T-cell (primary cell): Measurements from ENCODE around the gene BUD23. TPM values are rescaled to one million over a fixed set of nuclear protein-coding genes. Genes with fewer than 3 reads are reported as not detected.

Source experiments
- ATAC-seq, 4 experiments: fragments of 200-7000 bp in 3 of 4; fragments of 150-1000 bp in 1 of 4; cut with Tn5 transposase; replicated peaks in 1 of 4; 1 replicate in 3 of 4; 2 replicates in 1 of 4; pipeline ENCODE4 v1.10.0; 2021; ENCODE audit warnings: moderate library complexity in 3 of 4, mild to moderate bottlenecking in 2 of 4, moderate number of reproducible peaks in 1 of 4
- CTCF ChIA-PET, 2 donors: fragments of 300-600 bp; sonication (Branson Sonifier 250); formaldehyde crosslinking; loops; one replicate each; lab custom pipeline; 2022; ENCODE audit warnings: antibody characterized with exemption in 2 of 2; lab: Charles Lee
- POLR2A ChIA-PET, 2 donors: fragments of 300-600 bp; sonication (Branson Sonifier 250); formaldehyde crosslinking; loops; one replicate each; lab custom pipeline; 2022; ENCODE audit warnings: antibody characterized with exemption in 2 of 2; lab: Charles Lee
- DNase-seq, 35 experiments: peaks; one replicate each; pipeline versions ENCODE4 v3.0.0 to v3.0.0-alpha.2; 2013 to 2023
- H3K27ac ChIP-seq: one replicate; pipeline ENCODE4 v1.5.1; 2013; ENCODE audit warnings: low read length
- H3K27me3 ChIP-seq, 2 experiments: replicated peaks in 1 of 2; 1 replicate in 1 of 2; 2 replicates in 1 of 2; pipeline versions ENCODE4 v1.6.1 to v1.7.0; 2013; ENCODE audit warnings: low read length in 1 of 2, mixed read lengths in 1 of 2; ENCODE audit not compliant: control insufficient read depth in 2 of 2, insufficient read depth in 2 of 2; ENCODE audit errors: extremely low read depth in 1 of 2
- H3K36me3 ChIP-seq, 2 donors: 1 replicate in 1 of 2; 2 replicates in 1 of 2; pipeline versions ENCODE4 v1.6.1 to v1.7.0; 2013; ENCODE audit warnings: low read length in 1 of 2; ENCODE audit not compliant: control insufficient read depth in 2 of 2, insufficient read depth in 1 of 2; ENCODE audit errors: extremely low read depth in 1 of 2
- H3K4me1 ChIP-seq, 2 experiments: 1 replicate in 1 of 2; 2 replicates in 1 of 2; pipeline versions ENCODE4 v1.6.1 to v1.7.0; 2013; ENCODE audit warnings: low read length in 2 of 2, mixed read lengths in 1 of 2; ENCODE audit not compliant: insufficient read depth in 2 of 2, control insufficient read depth in 1 of 2; ENCODE audit errors: extremely low read depth in 1 of 2
- H3K4me3 ChIP-seq, 2 donors: 1 replicate in 1 of 2; 2 replicates in 1 of 2; pipeline versions ENCODE4 v1.5.1 to v1.7.0; 2013; ENCODE audit warnings: mild to moderate bottlenecking in 2 of 2, low read length in 1 of 2, moderate library complexity in 1 of 2; ENCODE audit not compliant: control insufficient read depth in 1 of 2; ENCODE audit errors: extremely low read depth in 1 of 2
- H3K9me3 ChIP-seq: 2 replicates; pipeline ENCODE4 v1.7.0; 2013
- H3K27ac Mint-ChIP-seq, 2 donors: one replicate each; pipeline ENCODE4 v1.8.0; 2020 to 2021; ENCODE audit warnings: mild to moderate bottlenecking in 2 of 2, mixed read lengths in 2 of 2
- H3K27me3 Mint-ChIP-seq, 2 donors: one replicate each; pipeline ENCODE4 v1.8.0; 2021 to 2022; ENCODE audit warnings: mixed read lengths in 2 of 2
- H3K36me3 Mint-ChIP-seq: one replicate; pipeline ENCODE4 v1.8.0; 2021; ENCODE audit warnings: mixed read lengths
- H3K4me1 Mint-ChIP-seq, 3 donors: one replicate each; pipeline ENCODE4 v1.8.0; 2020 to 2022; ENCODE audit warnings: mixed read lengths in 3 of 3, mild to moderate bottlenecking in 1 of 3
- H3K4me3 Mint-ChIP-seq, 3 donors: one replicate each; pipeline ENCODE4 v1.8.0; 2020 to 2022; ENCODE audit warnings: mild to moderate bottlenecking in 3 of 3, mixed read lengths in 3 of 3, moderate library complexity in 3 of 3
- H3K9me3 Mint-ChIP-seq, 3 donors: one replicate each; pipeline ENCODE4 v1.8.0; 2020 to 2022; ENCODE audit warnings: mixed read lengths in 3 of 3
- WGBS: methylation state at CpG from one replicate; pipeline ENCODE4 v1.1.5; 2013; ENCODE audit warnings: missing lambda C conversion rate; ENCODE audit not compliant: insufficient coverage; 5-methylcytosine and 5-hydroxymethylcytosine counted together
- total RNA-seq, 35 experiments: library from RNA in 6 of 35; stranded (reverse) in 6 of 35; fragments of 120-200 nt in 1 of 35; gene quantifications; one replicate each; pipeline versions ENCODE4 v1.2.1 to v1.2.4 and lab custom pipeline; 2013 to 2026

Gene BUD23
- total RNA-seq, 5 donors from 2014 or later (not counting 1 experiment from before 2014, with no cell fraction given): 66.9 to 90.0 (median 71.2) TPM

DNA sequence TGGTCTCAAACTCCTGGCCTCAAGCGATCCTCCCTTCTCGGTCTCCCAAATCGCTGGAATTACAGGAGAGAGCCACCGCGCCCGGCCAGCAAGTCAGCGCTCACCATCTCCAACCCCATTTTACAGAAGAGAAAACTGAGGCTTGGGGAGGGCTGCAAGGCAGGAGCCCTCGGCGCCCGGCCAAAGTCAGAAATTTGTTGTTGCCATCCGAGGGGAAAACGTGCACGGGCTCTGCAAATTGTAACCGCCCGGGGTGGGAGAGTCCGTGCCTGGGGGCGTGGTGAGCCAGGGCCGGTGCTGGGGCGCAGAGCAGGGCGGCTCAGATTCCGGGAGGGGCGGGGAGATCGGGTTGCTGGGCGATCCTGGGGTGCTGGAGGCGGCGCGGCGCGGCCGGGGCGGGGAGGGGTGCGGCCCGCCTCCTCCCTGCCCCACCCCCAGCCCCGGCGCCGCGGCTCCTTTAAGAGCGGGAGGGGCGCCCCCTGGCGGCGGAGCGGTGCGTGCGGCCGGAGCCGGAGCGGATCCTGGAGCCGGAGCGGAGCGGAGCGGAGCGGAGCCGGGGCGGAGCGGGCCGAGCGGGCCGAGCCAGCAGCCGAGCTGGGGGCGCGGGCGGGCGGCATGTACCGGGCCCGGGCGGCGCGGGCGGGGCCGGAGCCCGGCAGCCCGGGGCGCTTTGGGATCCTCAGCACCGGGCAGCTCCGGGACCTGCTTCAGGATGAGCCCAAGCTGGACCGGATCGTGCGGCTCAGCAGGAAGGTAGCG is 15.9 kb upstream of the BUD23 start, which contains the start of gene VPS37D:
Gene VPS37D (plus strand): TSS at position 488 of the 759 bp plus-strand sequence. CDS start 128 bp downstream, at position 616.
- Mint-ChIP-seq H3K27me3 (peaks cover 26 to 47% of the 10 kb centered on the region in 2 donors), H3K36me3 (no peaks in the 10 kb centered on the region), H3K4me3 (peak within 1 kb of the TSS; percentile 61 to 74 (median 71)), H3K27ac (peak within 1 kb of the TSS in 1 of 2 donors; percentile 55), H3K9me3 (peaks cover 0 to 5% (median 5%) of the 10 kb centered on the region in 3 donors), H3K4me1 (peaks cover 5 to 13% (median 12%) of the 10 kb centered on the region in 3 donors)
- peaks cover 4 to 74% of the 10 kb centered on the region in 2 experiments for H3K27me3 ChIP-seq
- no peak within 1 kb of the TSS for H3K27ac ChIP-seq
- peak within 1 kb of the TSS; percentile 43 to 51 for H3K4me3 ChIP-seq
- H3K4me1 ChIP-seq: peaks cover 0 to 12% of the 10 kb centered on the region in 2 experiments
- ChIA-PET POLR2A (interaction anchor here in 1 of 2 donors (0.6 to 0.7 kb wide), 2 partner anchors 89 to 146 kb away, joined by 7 to 10 read pairs; partner anchors contain the start of gene TBL2), CTCF (interaction anchor here (0.5 to 0.7 kb wide), 2 partner anchors 177 to 416 kb away, joined by 3 to 4 read pairs; partner anchors contain the start of gene LIMK1 (in 1 of the 2))
- no peaks in the 10 kb centered on the region for H3K36me3 ChIP-seq
- ATAC-seq (peak; percentile 94 to 96 (median 95)), DNase-seq (peak; percentile 74 to 97 (median 89))
- WGBS: 1% methylated on average over 67 of the region's 79 CpGs
- no peaks in the 10 kb centered on the region for H3K9me3 ChIP-seq

DNA sequence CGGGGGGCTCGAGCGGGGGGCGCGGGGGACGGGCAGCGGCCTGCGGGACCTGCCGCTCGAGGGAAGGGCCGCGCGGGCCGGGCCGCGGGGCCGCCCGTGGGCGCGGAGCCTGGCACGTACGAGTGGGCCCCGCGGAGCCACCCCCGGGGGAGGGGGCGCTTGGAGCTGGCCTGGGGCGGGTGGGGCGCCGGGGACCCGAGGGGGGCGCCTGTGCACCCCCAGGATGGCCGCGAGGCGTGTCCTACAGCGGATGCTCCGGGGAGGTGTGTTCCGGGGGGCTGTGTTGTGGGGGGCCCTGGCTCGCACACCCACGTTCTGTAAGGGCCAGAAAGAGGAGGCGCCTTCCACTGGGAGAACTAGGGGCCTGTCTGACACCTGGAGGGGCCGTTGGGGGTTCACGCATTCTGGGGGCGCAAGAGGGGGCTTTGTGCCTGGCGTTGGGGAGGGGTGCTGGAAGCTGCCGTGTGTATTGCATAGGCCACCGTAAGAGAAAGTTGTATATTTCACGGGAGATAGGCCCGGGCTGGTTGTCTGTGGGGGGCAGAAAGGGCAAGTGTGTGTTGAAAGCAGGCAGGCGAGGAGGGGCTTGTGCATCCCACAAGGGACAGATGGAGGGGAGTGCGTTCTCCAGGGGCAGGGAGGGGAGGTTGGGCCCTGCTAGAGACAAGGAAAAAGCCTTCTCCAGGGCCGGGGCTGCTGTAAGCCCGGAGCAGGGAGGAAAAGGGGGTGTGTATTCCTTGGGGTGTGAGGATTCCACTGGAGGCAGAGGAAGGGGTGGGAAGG is 15.1 kb upstream of the BUD23 start:
- Histone ChIP-seq H3K36me3 (no peaks in the 10 kb centered on the region), H3K4me1 (peaks cover 0 to 12% of the 10 kb centered on the region in 2 experiments), H3K27ac (no peak overlapping the region), H3K9me3 (no peaks in the 10 kb centered on the region), H3K4me3 (peak overlapping the region; percentile 20 to 48), H3K27me3 (peaks cover 4 to 71% of the 10 kb centered on the region in 2 experiments)
- H3K4me3 Mint-ChIP-seq: peak overlapping the region; percentile 61 to 74 (median 71)
- no peaks in the 10 kb centered on the region for H3K36me3 Mint-ChIP-seq
- peaks cover 19 to 40% of the 10 kb centered on the region in 2 donors for H3K27me3 Mint-ChIP-seq
- peaks cover 5 to 13% (median 12%) of the 10 kb centered on the region in 3 donors for H3K4me1 Mint-ChIP-seq
- CTCF ChIA-PET: interaction anchor here (0.5 to 0.7 kb wide), 2 partner anchors 178 to 415 kb away, joined by 3 to 4 read pairs; partner anchors contain the start of gene LIMK1 (in 1 of the 2)
- ATAC-seq (peak in 3 of 4 experiments; percentile 1 to 5 (median 5)), DNase-seq (no peak)
- POLR2A ChIA-PET: interaction anchor here in 1 of 2 donors (0.7 kb wide), 1 partner anchor 147 kb away, joined by 10 read pairs; no protein-coding TSS in a partner anchor
- no peak overlapping the region for H3K27ac Mint-ChIP-seq
- 8% methylated on average over 43 of the region's 52 CpGs for WGBS
- peaks cover 0 to under 1% (median under 1%) of the 10 kb centered on the region in 3 donors for H3K9me3 Mint-ChIP-seq

DNA sequence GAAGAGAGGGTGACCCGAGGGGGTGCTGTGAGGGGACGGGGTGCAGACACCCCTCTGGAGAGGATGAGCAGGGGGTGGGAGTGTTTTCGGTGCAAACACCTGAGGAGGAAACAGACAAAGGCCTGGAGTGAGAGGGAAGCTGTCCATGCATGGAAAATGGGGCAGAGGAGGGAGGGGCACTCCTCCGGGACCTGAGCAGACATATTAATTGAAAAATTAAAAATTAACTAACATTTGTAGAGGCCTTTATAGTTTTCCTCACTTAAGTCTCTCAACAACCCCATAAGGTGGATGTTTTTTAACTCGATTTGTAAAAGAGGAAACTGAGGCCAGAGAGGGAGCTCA is 14.5 kb upstream of the BUD23 start:
- Mint-ChIP-seq H3K4me1 (peaks cover 5 to 13% (median 11%) of the 10 kb centered on the region in 3 donors), H3K4me3 (peak overlapping the region; percentile 61 to 71 (median 63)), H3K27ac (no peak overlapping the region), H3K36me3 (no peaks in the 10 kb centered on the region), H3K27me3 (peaks cover 14 to 34% of the 10 kb centered on the region in 2 donors), H3K9me3 (no peaks in the 10 kb centered on the region)
- no peak overlapping the region for H3K4me3 ChIP-seq
- DNase-seq (no peak), ATAC-seq (no peak)
- WGBS: 58% methylated on average over 3 of the region's 5 CpGs
- H3K9me3 ChIP-seq: no peaks in the 10 kb centered on the region
- POLR2A ChIA-PET: no interaction called here
- H3K36me3 ChIP-seq: no peaks in the 10 kb centered on the region
- peaks cover 0 to 12% of the 10 kb centered on the region in 2 experiments for H3K4me1 ChIP-seq
- no peak overlapping the region for H3K27ac ChIP-seq
- CTCF ChIA-PET: no interaction called here
- H3K27me3 ChIP-seq: peaks cover 4 to 66% of the 10 kb centered on the region in 2 experiments

DNA sequence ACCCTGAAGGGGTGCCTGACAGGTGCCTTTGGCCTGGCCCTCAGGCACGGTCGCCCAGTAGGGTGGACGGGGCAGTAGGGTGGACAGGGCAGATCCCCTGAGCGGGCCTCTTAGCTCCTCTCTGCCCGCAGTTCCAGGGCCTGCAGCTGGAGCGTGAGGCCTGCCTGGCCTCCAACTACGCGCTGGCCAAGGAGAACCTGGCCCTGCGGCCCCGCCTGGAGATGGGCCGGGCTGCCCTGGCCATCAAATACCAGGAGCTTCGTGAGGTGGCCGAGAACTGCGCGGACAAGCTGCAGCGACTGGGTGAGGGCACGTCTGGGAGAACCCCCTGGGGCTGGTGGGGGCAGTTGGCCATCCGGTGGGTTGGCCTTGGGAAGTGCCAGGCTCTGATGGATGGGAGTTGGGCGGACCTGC is 14.1 kb upstream of the BUD23 start:
- Mint-ChIP-seq H3K9me3 (no peaks in the 10 kb centered on the region), H3K27me3 (peaks cover 10 to 30% of the 10 kb centered on the region in 2 donors), H3K27ac (no peak overlapping the region), H3K4me1 (peaks cover 5 to 13% (median 8%) of the 10 kb centered on the region in 3 donors), H3K4me3 (peak overlapping the region in 1 of 3 donors; percentile 63), H3K36me3 (no peaks in the 10 kb centered on the region)
- 77% methylated on average over 18 of the region's 19 CpGs for WGBS
- Histone ChIP-seq H3K27me3 (peaks cover 4 to 62% of the 10 kb centered on the region in 2 experiments), H3K4me3 (no peak overlapping the region), H3K9me3 (no peaks in the 10 kb centered on the region), H3K4me1 (peaks cover 0 to 12% of the 10 kb centered on the region in 2 experiments), H3K27ac (no peak overlapping the region), H3K36me3 (no peaks in the 10 kb centered on the region)
- POLR2A ChIA-PET: no interaction called here
- CTCF ChIA-PET: no interaction called here
- DNase-seq (no peak), ATAC-seq (no peak)

DNA sequence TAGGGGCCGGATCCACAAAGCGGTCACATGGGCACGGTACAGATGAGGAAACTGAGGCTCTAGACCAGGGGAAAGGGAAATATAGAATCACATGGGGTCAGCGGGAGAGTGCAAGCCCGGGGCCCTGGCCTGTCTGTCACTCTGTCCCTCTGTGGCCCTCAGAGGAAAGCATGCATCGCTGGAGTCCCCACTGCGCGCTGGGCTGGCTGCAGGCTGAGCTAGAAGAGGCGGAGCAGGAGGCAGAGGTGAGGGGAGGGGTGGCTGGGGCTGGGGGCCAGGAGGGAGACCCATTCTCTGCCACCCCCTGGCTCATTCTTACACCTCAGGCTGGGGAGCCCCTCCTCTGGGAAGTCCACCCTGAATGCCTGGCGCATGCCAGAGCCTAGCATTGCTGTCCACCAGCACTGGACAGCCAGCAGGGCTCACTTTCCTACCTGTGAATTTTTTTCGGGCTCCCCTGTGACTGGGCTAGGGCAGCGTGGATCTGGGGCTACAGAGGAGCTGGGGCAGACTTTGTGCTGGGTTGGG is 13.5 kb upstream of the BUD23 start:
- 70% methylated on average over 6 of the region's 12 CpGs for WGBS
- H3K36me3 ChIP-seq: no peaks in the 10 kb centered on the region
- Mint-ChIP-seq H3K36me3 (no peaks in the 10 kb centered on the region), H3K4me1 (peaks cover 5 to 13% (median 8%) of the 10 kb centered on the region in 3 donors), H3K27me3 (peaks cover 5 to 24% of the 10 kb centered on the region in 2 donors), H3K4me3 (peak overlapping the region in 1 of 3 donors; percentile 6), H3K9me3 (no peaks in the 10 kb centered on the region), H3K27ac (no peak overlapping the region)
- DNase-seq (no peak), ATAC-seq (no peak)
- ChIA-PET POLR2A (no interaction called here), CTCF (interaction anchor here in 1 of 2 donors (0.6 kb wide), 1 partner anchor 483 kb away, joined by 7 read pairs; no protein-coding TSS in a partner anchor)
- peaks cover 0 to 12% of the 10 kb centered on the region in 2 experiments for H3K4me1 ChIP-seq
- no peaks in the 10 kb centered on the region for H3K9me3 ChIP-seq
- H3K4me3 ChIP-seq: no peak overlapping the region
- H3K27ac ChIP-seq: no peak overlapping the region
- peaks cover 4 to 56% of the 10 kb centered on the region in 2 experiments for H3K27me3 ChIP-seq
